Renal cortical epithelial cell (primary cell): ENCODE measurements around the gene SIMC1. TPM values are rescaled to one million over a fixed set of nuclear protein-coding genes. Genes with fewer than 3 reads are reported as not detected.
A peak's percentile ranks its signal among the peaks of the same experiment; 100 is the strongest.
"Not testable (repeated sequence)": the region's sequence is repeated elsewhere in the genome, so short reads cannot be mapped to it uniquely, and the experiment has no call there.

Experiments used
- DNase-seq: peaks from one replicate; pipeline ENCODE4 v3.0.0-alpha.2; 2011; ENCODE audit warnings: low read depth
- total RNA-seq: library from RNA; depleted of rRNA; stranded (reverse); fragments of >200 nt; gene quantifications from 2 replicates; pipeline ENCODE4 v1.2.3, GENCODE V29; 2014

The SIMC1 gene
- total RNA-seq, 1 donor from 2014 or later = 7.0 TPM

- DNase-seq = not testable (repeated sequence)
These were observed 23.7 kb upstream of the SIMC1 start for GRCh38 chr5:176214466-176215021.

DNA sequence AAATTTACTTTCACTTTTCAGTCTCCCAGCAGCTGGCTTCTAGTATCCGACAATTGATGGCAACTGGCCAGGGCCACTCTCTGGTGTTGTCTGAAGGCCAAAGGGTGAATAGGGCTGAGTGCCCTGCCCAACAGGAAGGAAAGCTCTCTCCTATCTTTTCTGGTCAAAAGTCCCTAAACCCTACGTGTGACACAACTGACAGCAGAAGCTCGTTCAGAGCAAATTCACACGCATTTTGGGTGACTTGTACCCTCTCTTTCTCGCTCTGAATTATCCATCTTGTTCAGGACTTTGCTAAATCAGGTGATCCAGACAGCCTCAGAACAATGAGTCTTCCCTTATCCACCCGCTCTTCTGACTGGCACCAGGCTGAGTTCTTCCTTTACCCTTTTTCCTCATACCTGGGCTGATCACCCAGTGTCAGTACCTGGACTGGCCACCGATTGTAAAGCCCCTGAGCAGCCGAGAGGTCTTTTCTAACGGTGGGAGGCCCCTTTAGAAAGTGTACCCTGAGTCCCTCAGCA is 21.8 kb upstream of the SIMC1 start:
- not testable (repeated sequence) for DNase-seq

GRCh38 chr5:176217188-176217729 is 21.0 kb upstream of the SIMC1 start:
- DNase-seq = not testable (repeated sequence)

DNA sequence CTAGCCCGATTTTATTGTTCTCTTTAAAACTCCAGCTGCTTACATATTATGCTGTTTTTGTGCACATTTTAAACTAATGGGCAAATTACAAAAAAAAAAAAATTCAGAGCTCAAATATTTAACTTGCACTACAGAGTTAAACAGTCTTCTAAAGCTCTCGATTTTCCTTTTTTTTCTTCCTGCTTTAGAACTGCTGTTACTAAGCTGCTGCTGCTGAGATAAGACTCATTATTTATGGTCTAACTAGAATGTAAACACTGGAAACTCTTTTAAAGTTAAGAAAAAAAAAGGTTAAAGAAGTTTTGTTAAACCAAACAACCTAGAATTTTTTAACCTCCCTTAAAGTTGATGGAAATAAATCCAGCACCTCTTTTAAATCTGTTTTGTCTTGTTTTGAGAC is 20.5 kb upstream of the SIMC1 start:
- not testable (repeated sequence) for DNase-seq

DNA sequence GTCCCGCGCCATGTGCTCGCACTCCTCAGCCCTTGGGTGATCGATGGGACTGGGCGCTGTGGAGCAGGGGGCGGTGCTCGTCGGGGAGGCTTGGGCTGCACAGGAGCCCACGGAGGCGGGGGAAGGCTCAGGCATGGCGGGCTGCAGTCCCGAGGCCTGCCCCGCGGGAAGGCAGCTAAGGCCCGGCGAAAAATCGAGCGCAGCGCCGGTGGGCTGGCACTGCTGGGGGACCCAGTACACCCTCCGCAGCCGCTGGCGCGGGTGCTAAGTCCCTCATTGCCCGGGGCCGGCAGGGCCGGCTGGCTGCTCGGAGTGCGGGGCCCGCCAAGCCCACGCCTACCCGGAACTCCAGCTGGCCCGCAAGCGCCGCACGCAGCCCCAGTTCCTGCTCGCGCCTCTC is 16.2 kb upstream of the SIMC1 start:
- not testable (repeated sequence) for DNase-seq

DNA sequence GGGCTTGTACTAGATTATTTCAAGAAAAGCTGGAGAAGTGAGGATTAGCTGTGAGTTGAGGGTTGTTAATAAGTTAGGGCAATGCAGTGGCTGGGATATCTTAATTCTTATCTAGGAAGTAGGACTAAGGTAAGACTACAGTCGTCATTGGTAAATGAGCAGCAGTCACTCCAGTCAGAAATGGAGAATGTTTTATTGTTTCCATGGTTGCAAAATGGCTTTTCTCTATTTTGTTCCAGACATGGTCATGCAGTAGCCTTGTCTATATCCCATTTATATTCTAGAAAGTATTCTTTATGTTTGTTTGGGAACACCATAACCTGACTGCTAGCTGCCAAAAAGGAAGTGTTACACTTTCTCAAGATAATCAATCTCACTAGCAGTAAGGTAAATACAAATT is 9.9 kb upstream of the SIMC1 start:
- not testable (repeated sequence) for DNase-seq

DNA sequence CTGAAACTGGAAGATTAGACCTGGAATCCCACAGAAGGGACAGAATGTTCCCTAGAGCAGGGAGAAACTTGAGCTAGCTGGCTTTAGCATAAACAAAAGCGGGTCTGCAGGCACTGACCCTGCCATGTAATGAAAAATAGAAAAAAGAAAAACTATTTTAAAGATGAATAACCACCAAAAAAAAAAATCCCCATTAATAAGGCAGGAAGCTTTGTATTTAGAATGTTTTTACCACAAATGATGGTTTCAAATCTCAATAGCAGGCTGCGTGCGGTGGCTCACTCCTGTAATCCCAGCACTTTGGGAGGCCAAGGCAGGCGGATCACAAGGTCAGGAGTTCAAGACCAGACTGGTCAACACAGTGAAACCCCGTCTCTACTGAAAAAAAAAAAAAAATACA is 5.0 kb upstream of the SIMC1 start:
- DNase-seq = not testable (repeated sequence)

- peak; percentile 50 for DNase-seq
These were observed 3.1 kb upstream of the SIMC1 start for GRCh38 chr5:176235155-176235554.

DNA sequence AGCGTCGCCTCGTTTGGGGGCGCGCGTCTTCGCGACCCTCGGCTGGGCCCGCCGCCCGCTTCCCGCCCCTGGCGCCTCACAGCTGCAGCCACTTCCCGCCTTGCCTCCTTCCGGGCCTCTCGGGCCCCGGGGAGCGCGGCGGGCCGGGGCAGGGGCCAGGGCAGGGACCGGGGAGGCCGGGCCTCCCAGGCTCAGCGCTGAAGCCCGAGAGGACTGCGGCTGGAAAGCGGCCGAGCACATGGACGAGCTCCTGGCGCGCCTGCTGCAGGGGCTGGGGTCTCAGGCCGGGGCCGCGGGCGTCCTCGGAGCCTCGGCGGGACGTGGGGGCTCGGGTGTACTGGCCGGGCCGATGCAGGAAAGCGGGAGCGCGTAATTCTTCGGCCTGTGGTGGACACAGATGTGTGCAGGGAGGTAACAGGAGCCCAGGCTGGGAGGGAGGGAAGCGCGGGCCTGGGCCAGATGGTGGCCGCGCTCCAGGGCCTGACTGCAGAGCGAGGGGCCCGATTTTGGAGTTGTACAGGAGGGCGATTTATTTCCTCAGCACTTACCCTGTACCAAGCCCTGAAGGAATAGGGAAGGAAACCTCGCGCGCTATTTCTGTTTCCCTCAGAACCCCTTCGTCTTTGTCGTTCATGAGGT is 540 bp downstream of the SIMC1 start:
- not testable (repeated sequence) for DNase-seq

DNA sequence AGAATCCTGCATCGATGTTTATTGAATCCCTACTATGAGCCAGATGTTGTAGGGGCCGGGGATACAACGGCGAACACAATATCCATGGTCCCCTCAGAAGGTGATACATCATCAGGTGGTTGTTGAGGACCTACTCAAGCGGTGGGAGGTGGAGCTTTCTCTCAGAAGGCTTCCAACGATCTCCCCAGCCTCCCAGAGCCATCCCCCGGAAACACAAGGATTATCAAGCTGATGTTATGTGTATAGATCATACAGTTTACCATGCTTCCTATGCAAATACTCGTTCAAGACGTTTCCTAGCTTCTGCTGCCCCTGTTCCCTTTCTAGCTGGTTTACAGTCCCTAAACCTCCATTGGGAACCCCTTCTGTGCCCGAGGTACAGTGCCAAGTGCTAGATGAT is 1.1 kb downstream of the SIMC1 start:
- DNase-seq = not testable (repeated sequence)

GRCh38 chr5:176244318-176244717 is 6.1 kb downstream of the SIMC1 start:
- DNase-seq = not testable (repeated sequence)

- DNase-seq = not testable (repeated sequence)
These were observed 6.8 kb downstream of the SIMC1 start for GRCh38 chr5:176245074-176245473.

DNA sequence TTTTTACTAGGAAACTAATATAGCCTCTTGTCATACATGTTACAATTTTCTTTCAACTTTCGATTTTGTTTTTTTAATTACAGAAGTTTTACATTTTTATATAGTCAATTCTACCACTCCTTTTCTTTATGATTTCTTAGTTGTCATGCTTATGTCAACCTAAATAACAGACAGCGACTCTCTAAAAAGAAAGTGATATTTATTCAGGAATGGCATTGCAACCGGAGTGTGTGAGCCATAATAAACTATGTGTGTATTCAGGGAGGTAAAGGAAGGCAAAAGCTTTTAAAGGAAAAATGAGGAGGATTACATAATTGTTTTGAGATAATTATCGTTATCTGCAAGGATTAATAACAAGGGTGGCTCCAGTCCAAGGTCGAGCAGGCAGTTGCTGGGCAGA is 7.3 kb downstream of the SIMC1 start:
- not testable (repeated sequence) for DNase-seq

- not testable (repeated sequence) for DNase-seq
These were observed 12.5 kb downstream of the SIMC1 start for GRCh38 chr5:176250691-176251090.

DNA sequence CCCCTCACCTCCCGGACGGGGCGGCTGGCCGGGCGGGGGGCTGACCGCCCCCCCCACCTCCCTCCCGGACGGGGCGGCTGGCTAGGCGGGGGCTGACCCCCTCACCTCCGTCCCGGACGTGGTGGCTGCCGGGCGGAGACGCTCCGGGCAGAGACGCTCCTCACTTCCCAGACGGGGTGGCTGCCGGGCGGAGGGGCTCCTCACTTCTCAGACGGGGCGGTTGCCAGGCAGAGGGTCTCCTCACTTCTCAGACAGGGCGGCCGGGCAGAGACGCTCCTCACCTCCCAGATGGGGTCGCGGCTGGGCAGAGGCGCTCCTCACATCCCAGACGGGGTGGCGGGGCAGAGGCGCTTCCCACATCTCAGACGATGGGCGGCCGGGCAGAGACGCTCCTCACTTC is 13.9 kb downstream of the SIMC1 start:
- DNase-seq = not testable (repeated sequence)

DNA sequence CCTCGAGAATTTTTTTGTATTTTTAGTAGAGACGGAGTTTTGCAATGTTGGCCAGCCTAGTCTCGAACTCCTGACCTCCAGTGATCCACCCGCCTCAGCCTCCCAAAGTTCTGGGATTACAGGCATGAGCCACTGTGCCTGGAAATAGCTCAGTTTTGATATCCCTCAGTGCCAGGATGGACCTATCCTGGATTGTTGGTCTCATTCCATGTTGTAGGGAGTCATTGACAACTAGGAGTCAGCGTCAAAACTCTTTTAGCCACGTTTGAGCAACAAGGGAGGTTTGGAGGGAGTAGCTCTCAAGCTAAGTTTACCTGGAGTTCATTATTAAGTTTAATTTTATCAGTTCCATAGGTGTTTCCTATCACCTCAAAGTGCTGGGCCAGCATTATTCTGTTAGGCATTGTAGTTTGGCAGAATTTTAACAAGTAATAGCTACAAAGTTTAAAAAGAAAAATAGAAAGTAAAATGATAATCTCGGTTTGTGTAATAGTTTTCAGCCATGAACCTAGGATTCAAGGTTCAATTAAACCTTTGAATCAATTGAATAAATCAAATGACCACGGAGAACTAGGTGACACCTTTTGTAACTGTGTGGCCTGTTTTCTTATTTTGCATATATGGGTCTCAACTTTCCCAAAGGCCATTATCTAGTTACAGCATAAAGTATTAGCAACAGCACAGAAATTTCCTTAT is 15.3 kb downstream of the SIMC1 start:
- not testable (repeated sequence) for DNase-seq

DNA sequence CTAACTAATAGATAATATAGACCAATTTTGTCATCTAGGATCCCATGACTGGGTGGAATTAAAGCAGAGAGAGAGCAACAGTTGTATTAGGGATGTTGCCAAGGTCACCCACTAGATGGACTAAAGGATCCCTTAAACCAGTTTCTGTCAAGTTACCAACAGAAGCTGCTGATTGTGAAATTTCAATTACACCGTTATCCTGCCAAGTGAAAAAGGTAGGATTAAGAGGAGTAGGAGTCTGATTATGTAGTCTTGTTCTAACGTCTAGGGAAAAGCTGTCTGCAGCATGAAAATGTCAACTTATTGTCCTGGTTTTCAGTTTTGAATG is 15.8 kb downstream of the SIMC1 start:
- not testable (repeated sequence) for DNase-seq

GRCh38 chr5:176257871-176258505 is 19.8 kb downstream of the SIMC1 start:
- not testable (repeated sequence) for DNase-seq

GRCh38 chr5:176260682-176261081 is 22.5 kb downstream of the SIMC1 start:
- DNase-seq = not testable (repeated sequence)

- not testable (repeated sequence) for DNase-seq
These were observed 28.2 kb downstream of the SIMC1 start for GRCh38 chr5:176266448-176266847.

DNA sequence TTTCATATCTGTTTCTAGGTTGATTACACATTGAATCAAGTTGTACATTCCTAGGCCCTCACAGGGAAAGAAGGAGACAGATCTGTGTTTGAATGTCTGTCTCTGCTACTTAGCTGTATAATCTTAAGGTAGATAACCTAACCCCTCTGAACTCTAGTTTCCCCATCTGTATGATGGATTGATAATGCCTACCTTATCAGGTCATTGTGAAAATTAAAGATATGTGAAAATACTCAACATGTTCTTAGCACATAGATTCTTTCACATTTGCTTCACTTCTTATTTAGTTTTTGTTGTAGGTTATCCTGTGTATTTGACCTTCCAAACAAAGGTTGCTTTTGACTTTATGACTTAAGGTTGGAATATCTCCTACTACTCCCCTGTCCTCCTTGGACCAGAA is 50.8 kb downstream of the SIMC1 start:
- DNase-seq = not testable (repeated sequence)
